ENCODE measurements around the gene SEMA4A.
"Not testable (repeated sequence)": the region's sequence is repeated elsewhere in the genome, so short reads cannot be mapped to it uniquely, and the experiment has no call there.

SEMA4A gene

DNA sequence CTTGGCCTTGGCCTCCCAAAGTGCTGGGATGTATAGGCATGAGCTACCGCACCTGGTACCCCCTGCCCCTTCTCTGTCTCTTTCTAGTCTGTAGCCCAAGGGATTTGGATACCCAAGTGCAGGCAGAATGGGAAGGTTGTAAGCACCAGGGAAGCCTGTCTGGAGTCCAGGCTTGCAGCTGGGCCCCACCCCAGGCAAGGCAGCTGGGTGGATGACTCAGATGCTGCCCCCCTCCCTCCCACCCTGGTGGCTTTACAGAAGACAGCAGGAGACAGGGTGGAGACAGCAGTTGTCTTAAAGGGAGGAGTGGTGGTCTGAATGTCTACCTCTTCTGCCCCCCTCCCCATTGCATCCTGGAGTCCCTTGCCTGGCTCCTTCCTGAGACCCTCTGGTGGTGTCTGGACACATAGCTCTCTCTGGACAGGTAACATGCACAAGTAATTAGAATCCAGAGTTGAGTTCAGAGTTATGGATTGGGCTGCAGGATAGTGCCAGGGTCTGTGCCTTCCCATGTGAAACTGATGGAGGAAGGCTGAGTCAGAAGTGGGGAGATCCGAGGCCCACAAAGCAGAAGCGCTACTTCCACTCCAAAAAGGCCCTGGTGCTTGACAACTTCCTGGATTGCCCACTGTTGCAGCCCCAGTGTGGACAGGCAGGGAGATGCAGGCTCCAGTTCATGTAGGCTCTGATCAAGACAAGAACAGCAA lies 33.7 kb upstream of the SEMA4A start:
- no peak for DNase-seq

DNA sequence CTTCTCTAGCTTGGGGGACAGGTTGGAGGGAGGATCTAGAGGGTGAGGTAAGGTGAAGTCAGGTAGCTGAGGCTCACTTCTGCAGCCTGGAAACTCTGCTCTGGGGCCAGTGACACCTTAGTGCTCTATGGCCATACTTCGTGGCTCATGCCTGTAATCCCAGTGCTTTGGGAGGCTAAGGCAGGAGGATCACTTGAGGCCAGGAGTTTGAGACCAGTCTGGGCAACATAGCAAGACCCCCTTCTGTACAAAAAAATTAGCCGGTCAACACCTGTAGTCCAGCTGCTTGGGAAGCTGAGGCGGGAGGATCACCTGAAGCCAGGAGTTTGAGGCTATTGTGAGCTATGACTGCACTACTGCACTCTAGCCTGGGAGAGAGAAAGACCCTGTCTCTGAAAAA lies 33.1 kb upstream of the SEMA4A start:
- DNase-seq = no peak

DNA sequence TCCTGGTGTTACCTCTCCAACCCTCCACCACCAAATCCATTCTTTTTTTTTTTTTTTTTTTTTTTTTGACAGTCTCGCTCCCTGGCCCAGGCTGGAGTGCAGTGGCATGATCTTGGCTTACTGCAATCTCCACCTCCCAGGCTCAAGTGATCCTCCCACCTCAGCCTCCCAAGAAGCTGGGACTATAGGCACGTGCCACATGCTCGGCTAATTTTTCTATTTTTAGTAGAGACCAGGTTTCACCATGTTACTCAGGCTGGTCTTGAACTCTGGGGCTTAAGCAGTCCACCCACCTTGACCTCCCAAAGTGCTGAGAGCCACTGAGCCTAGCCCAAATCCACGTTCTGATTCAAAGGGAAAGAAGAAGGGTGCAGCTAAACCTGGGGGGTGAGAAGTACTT lies 32.4 kb upstream of the SEMA4A start:
- DNase-seq = not testable (repeated sequence)

DNA sequence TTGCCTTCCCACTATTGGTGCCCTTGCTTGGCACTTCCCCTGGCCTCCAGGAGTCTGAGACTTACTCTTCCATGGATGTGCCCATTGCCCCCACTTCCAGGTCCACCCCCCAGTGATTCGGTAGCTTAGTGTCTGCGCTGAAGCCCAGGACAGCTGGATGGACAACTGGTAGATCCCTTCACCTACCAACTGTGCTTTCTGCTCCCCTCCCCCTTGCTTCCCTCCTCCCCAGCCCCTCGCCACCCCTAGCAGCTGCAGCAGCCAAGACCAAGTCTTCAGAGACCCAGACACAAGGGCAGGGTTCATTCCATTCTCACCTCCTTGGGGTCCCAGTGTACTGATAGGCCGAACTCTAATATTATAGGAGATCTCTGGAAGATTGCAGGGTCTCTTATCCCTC lies 31.9 kb upstream of the SEMA4A start:
- DNase-seq = no peak

DNA sequence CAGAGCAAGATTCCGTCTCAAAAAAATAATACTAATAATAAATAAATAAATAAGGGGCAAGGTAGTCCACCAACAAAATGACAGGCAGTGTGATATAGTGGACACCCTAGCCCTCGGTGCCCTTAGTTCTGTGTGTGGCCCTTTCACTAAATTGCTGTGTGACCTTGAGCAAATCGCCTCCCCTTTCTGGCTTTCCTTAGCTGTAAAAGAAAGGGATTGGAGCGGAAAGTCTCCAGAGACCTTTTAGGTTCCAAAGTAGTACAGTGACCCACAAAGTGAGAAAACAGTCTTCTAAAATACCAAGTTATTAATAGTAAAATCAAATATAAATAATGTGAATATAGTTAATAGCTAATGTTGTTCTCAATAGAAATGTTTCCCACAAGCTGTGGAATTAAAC lies 31.3 kb upstream of the SEMA4A start:
- no peak for DNase-seq

DNA sequence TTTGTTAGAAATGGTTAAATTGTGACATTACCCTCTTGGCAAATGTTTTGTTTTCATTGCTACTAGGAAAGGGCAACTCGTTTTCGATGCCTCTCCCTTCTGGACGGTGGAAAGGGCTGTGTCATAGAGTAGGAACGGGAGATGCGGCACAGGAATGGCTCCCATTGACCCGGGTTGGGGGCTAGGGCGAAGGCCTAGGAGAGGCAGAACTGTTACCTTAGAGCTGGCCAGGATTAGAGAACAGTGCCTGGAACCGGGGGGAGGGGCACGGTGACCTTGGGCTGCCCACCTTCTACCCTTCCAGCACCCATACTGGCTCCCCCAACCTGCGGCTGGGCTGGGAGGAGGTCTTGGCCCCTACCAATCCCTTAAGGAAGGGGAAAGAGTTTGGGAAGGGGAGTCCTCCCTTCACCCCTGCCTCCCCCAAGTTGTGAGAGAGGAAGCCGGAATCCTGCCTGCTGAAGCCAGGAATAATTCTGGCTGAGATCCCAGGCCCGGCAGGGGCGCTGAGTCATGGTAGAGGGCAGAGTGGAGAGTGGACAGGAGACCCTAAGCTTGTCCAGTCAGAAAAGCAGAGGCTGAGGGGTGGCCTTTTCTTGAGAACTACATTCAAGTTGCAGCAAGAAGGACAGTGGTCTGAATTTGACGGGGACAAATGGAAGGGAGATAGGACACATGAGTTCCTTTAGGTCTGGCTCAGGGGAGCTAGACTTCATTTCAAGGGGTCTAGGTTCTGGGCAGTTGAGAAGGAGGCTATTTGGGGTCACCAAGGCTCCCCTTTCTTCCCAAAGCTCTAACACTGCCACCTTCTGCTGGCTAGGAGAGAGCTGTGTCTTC lies 30.6 kb upstream of the SEMA4A start:
- DNase-seq = no peak

DNA sequence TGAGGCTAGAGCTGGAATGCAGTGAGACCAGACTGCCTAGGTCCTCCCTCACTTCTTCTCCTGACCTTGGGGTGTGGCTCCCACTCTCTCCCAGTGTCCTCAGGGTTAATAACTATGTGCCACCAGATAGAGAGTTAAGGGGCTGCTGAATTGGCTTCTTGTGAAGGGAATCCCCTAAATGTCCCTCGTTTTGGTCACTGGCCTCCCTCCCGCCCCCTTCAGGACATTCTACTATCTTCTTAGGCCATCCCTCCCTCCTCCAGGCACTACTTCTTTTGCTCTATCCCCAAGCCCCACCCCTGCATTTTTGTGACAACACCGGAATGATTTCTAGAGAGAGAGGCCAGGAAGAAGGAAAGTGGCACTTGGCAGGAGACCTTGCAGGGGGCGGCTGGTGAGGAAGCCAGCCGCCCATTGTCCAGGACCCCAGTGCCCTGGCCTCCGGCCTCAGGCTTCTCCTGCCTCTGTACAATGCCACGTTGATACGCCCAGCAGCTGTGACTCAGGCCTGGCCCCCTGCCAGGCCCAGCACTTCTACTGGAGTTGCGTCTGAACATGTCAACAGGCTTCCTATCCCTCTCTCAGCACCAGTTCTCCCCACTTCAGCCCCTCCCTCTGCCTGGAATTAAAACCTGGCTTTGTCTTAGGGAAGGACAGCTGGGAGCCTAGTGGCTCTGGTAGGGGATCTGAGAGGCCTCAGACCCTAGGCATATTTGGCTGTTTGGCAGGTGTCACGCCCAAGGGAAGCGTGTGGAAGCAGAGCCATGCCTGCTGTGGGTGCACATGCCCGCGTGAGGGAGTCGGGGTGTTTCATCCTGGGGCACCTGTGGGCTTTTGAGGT lies 29.8 kb upstream of the SEMA4A start:
- DNase-seq = peak; percentile 84

DNA sequence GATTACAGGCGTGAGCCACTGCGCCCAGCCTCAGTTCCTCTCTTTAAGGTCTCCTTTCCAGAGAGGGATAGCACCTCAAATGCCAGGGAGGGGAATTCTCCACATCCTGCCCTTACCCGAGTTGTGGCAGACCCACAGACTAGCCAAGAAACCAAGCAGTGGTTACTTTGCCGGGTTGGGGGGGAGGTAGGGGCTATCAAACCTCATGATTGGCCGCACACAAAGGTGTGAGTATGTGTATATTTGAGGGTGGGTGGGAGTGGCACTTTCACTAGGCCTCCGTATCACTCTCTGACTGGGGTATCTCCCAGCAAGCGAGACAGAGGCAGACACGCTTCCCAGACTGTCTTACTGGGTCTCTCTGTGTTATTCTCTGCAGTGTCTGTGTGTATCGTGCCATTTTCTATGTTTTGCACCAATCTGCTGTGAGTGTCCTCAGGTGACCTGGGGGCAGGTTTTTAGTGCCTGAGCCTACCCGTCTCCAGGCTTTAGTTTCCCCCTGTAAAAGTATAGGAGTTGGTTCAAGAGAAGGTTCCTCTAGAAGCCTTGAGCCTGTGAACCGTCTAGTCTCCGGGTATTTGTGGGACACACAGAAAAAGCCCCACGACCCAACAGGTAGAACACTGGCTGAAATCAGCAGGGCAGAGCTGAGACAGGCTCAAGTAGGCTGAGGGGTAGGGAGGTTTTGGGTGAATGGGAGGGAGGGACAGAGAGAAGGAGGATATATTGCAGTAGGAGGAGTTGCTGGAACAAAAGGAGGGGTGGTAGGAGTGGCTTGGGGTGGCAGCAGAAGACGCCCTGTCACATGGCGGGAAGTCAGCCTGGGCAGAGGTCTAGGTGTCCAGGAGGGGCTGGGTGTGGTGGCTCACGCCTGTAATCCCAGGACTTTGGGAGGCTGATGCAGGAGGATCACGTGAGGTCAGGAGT lies 28.6 kb upstream of the SEMA4A start:
- DNase-seq = peak; percentile 36

DNA sequence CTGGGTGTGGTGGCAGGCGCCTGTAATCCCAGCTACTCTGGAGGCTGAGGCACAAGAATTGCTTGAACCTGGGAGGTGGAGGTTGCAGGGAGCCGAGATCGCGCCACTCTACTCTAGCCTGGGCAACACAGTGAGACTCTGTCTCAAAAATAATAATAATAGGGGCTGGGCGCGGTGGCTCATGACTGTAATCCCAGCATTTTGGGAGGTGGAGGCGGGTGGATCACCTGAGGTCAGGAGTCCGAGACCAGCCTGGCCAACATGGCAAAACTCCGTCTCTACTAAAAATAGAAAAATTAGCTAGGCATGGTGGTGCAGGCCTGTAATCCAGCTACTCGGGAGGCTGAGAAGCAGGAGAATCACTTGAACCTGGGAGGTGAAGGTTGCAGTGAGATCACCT lies 27.8 kb upstream of the SEMA4A start:
- not testable (repeated sequence) for DNase-seq

DNA sequence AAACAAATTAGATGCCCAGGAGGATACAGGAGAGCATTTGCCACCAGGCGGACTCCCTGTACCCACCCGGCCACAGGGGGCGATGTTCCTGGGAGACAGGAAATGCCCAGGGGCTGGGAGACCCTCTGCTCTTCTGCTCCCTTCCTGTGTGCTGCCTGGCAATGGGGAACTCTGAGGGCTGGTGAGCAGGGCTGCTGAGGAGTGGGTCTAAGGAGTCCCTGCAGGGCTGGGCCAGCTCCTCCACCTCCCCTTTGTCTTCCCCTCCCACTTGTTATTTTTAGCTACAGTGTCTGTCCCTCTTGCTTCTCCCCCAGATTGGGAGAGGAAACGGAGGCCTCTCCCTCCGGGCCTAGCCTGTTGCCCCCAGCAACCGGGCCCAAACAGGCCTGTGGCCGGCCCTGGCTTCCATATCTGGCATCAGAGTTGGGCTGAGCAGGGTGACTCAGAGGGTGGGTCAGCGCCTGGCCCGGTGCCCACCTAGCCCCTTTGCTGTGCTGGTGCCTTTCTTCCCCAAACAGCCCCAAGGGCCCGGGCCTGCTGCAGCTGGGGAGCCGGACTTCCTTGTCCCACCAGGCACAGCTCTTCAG lies 27.2 kb upstream of the SEMA4A start:
- peak; percentile 47 for DNase-seq

DNA sequence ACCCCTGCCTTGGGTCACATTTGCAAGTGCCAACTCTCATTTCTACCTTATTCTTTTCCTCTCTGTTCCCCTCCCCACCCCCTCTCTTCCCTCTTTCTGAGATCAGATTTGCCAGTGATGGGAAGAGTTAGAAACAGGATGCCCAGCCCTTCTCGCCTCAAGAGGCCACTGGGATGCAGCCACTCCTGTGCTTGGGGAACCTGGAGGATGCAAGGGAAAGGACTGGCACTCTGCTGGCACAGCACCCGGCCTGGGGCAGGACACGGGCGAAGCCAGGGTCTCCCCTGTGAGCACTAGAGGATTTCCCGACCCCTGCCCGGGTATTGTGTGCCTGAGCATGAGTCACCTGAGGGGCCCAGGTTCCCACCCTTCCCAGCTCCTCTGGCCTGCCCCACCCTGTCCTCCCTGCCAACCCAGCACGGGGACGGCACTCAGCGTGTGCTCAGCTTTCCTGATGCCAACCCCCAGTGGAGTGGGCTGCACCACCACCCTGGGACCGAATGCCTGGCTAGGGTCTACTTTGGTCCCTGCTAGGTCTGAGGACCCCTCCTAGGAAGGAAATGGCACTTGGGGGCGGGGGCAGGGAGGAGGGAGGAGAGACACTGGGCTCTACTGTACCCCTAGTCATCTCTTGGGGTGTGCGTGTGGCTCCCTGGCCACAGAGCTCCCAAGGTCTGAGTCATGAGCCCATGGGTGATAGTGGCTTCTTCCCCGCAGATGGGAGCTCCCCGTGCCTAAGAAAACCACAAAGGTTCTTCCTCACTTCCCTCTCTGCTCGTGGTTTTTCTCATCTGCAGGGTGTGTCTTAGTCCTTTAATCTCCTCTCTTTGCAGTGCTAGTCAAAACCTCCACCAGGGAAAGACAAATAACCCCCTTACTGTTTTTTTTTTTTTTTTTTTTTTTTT lies 26.5 kb upstream of the SEMA4A start:
- no peak for DNase-seq

DNA sequence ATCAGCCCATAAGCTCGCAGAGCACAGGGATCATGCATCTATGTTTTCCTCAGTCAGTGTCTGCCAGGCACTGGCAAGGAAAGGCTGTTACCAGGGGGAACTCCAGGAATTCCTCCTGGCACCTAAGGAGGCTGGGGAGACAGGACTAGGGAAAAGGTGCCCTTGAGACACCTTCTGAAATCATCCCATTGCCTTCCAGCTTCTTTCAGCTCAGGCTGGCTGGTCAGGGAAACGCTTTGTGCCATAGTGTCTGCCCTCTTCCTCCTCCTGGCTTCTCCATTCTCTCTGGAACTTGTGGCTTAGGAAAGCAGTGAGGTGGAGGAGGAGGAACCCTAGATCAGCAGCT lies 25.1 kb upstream of the SEMA4A start:
- DNase-seq = no peak

DNA sequence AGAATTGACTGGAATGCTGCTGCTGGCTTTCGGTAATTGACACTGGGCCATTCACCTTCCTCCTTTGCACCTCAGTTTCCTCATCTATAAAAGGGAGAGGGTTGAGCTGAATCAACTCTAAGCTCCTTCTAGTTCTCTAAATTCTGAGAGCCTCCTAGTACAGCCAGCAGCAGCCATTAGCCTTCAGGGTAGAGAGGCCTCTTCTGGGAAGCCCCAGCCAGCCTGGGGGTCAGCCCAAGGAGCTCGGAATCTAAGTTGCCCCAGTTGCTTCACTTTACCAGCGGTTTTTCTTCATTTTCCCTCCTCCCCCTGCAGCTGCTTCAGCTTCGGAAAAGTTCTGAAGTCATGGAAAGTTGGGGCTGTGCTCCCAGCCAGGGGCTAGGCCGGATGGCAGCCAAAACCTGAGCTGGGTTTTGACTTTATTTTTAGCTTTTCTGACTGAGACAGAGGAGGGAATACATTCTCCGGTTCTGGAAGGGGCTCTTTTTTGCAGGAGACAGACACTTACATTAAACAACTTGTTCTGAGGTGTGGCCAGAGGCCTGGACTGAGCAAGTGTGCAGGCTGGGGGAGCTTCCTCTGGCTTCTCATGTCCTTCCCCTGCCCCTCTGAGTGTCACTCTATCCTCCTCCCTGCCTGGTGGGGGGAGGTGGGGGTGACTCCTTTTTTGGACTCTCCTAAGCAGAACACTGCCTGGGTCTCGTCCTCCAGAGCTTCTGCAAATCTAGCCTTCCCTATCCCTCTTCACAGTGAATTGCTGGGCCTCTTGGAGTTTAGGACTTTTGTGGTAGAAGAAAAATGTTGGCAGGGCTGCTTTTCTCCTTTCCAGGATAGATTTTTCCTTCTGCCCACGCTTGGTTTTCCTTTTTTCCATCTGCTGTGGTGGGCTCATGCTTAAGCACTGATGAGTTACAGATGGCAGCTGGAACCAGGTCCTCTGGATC lies 24.5 kb upstream of the SEMA4A start:
- DNase-seq = no peak

DNA sequence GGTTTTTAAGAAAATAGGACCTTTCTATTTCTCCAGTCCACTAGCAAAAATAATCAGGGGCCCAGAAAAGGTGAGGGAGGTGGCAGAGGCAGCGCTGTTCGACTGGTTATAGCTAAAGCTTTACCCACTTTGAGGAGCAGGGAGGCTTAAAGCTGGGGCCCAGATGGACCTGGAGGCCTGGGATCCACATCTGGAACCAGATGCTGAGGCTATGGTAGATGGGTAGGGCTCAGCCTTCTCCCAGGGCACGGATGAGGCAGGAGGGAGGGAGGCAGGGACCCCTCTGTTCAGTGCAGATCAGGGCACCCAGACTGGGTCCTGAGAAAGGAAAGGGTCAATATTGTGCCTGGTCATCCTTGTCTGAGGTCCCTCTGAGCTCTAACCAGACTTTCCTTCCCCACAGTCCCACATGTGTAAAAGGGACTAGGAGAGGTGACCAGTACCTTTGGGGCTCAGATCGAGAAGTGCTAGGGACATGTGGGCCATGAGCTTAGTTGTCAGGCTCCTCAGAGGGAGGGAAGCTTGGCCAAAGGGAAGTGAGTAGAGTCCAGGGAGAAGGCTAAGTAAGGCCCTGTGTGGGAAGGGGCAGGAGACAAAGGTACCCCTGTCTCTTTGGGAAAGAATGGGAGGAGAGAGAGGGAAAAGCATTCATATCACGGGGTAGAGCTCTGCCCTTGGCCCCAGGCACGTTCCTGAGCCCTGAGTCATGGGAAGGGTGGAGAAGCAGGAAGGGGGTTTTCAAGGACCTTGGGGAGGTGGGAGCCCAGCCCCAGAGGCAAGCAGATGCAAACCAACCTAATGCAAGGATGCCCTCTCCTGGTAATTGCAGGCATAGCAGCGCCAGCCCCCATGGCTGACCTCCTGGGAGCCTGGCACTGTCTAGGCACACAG lies 23.5 kb upstream of the SEMA4A start:
- peak; percentile 83 for DNase-seq

DNA sequence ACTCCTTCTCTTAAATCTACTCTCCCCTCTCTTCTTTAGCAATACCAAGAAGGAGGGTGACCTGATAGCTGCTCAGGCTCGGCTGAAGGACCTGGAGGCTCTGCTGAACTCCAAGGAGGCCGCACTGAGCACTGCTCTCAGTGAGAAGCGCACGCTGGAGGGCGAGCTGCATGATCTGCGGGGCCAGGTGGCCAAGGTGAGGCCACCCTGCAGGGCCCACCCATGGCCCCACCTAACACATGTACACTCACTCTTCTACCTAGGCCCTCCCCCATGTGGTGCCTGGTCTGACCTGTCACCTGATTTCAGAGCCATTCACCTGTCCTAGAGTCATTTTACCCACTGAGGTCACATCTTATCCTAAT lies 22.8 kb upstream of the SEMA4A start:
- DNase-seq = no peak

DNA sequence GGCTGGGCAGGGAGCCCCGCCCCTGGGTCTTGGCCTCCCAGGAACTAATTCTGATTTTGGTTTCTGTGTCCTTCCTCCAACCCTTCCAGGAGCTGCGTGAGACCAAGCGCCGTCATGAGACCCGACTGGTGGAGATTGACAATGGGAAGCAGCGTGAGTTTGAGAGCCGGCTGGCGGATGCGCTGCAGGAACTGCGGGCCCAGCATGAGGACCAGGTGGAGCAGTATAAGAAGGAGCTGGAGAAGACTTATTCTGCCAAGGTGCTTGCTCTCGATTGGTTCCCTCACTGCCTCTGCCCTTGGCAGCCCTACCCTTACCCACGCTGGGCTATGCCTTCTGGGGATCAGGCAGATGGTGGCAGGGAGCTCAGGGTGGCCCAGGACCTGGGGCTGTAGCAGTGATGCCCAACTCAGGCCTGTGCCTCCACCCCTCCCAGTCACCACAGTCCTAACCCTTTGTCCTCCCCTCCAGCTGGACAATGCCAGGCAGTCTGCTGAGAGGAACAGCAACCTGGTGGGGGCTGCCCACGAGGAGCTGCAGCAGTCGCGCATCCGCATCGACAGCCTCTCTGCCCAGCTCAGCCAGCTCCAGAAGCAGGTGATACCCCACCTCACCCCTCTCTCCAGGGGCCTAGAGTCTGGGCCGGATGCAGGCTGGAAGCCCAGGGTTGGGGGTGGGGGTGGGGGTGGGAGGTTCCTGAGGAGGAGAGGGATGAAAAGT lies 18.5 kb upstream of the SEMA4A start:
- no peak for DNase-seq

DNA sequence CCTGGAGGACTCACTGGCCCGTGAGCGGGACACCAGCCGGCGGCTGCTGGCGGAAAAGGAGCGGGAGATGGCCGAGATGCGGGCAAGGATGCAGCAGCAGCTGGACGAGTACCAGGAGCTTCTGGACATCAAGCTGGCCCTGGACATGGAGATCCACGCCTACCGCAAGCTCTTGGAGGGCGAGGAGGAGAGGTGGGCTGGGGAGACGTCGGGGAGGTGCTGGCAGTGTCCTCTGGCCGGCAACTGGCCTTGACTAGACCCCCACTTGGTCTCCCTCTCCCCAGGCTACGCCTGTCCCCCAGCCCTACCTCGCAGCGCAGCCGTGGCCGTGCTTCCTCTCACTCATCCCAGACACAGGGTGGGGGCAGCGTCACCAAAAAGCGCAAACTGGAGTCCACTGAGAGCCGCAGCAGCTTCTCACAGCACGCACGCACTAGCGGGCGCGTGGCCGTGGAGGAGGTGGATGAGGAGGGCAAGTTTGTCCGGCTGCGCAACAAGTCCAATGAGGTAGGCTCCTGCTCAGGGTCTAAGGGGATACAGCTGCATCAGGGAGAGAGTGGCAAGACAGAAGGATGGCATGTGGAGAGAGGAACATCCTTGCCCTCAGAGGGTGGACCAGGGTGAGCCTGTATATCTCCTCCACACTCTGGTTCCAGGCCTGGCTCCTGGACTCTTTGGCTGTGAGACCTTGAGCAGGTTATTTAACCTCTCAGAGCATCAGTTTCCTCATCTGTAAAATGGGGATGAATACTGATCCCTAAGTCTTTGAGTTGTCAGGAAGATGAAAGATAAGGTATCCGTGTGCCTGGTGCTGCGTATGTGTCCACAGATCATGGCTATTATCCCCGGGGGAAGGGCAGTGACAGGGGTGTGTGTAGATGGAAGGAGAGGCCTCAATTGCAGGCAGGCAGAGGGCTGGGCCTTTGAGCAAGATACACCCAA lies 17.2 kb upstream of the SEMA4A start:
- no peak for DNase-seq
